Limb (tissue), 2 donors: Measurements from ENCODE around the gene DAZ3.
"Not testable (repeated sequence)": the region's sequence is repeated elsewhere in the genome, so short reads cannot be mapped to it uniquely, and the experiment has no call there.

ENCODE experiments used
- DNase-seq, 2 donors: peaks; one replicate each; pipeline ENCODE4 v3.0.0-alpha.2; 2016; ENCODE audit errors: extremely low spot score in 2 of 2

DAZ3 gene

GRCh38 chrY:24813293-24813692 lies at the start of gene DAZ3:
Gene DAZ3 (minus strand): TSS chrY:24813393. CDS start chrY:24813185, 208 bp downstream.
- DNase-seq, result not testable (repeated sequence)

GRCh38 chrY:24833619-24834018 lies 20.4 kb upstream of the DAZ3 start, which contains the start of gene DAZ4:
Gene DAZ4 (plus strand): TSS chrY:24833919. CDS start chrY:24834127, 208 bp downstream.
- DNase-seq, result not testable (repeated sequence)

GRCh38 chrY:24825069-24825468 lies 11.9 kb upstream of the DAZ3 start:
- DNase-seq, result not testable (repeated sequence)

- not testable (repeated sequence) for DNase-seq
These were observed 11.1 kb upstream of the DAZ3 start for GRCh38 chrY:24824184-24824879.

GRCh38 chrY:24821836-24822235 lies 8.6 kb upstream of the DAZ3 start:
- not testable (repeated sequence) for DNase-seq
